Sigmoid colon (tissue), 3 donors: ENCODE results near the gene CHID1.

Source experiments
- POLR2A ChIP-seq, 2 donors: fragments of 450-650 bp; IDR thresholded peaks; one replicate each; pipeline ENCODE4 v1.6.1; 2016; ENCODE audit warnings: antibody characterized with exemption in 2 of 2, mild to moderate bottlenecking in 2 of 2, moderate library complexity in 2 of 2
- TF ChIP-seq, protein P1 (sequence below), 4 experiments: fragments of 450-650 bp in 3 of 4; fragments of 200-600 bp in 1 of 4; IDR thresholded peaks; one replicate each; pipeline ENCODE4 v1.5.1; 2016 to 2019; ENCODE audit warnings: antibody characterized with exemption in 4 of 4, mild to moderate bottlenecking in 3 of 4, moderate library complexity in 2 of 4

- TF ChIP-seq, protein P1, sequence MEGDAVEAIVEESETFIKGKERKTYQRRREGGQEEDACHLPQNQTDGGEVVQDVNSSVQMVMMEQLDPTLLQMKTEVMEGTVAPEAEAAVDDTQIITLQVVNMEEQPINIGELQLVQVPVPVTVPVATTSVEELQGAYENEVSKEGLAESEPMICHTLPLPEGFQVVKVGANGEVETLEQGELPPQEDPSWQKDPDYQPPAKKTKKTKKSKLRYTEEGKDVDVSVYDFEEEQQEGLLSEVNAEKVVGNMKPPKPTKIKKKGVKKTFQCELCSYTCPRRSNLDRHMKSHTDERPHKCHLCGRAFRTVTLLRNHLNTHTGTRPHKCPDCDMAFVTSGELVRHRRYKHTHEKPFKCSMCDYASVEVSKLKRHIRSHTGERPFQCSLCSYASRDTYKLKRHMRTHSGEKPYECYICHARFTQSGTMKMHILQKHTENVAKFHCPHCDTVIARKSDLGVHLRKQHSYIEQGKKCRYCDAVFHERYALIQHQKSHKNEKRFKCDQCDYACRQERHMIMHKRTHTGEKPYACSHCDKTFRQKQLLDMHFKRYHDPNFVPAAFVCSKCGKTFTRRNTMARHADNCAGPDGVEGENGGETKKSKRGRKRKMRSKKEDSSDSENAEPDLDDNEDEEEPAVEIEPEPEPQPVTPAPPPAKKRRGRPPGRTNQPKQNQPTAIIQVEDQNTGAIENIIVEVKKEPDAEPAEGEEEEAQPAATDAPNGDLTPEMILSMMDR (IDR thresholded peaks at IDR 0.05), result no peak
- no peak for TF ChIP-seq POLR2A (IDR thresholded peaks at IDR 0.05)
Measured at GRCh38 chr11:928786-929185, 18.2 kb upstream of the CHID1 start.
